HepG2 (cell line): ENCODE data around the gene TULP4. TPM values are rescaled to one million over a fixed set of nuclear protein-coding genes. Genes with fewer than 3 reads are reported as not detected.
A peak's percentile ranks its signal among the peaks of the same experiment; 100 is the strongest.
"Not testable (repeated sequence)": the region's sequence is repeated elsewhere in the genome, so short reads cannot be mapped to it uniquely, and the experiment has no call there.

Experiments
- ATAC-seq: fragments of 200-7000 bp; cut with Tn5 transposase; 3 replicates; pipeline ENCODE4 v1.9.1; 2020; ENCODE audit warnings: mild to moderate bottlenecking, moderate library complexity
- BruUV-seq: library from RNA; stranded (reverse); fragments of 400-500 nt; replicated peaks from 2 replicates; lab custom pipeline; 2021; lab: Mats Ljungman, UMichigan
- CTCF ChIA-PET: fragments of 300-600 bp; formaldehyde crosslinking; extraction: SDS; loops from one replicate; lab custom pipeline; 2021; ENCODE audit warnings: low total read pairs, inconsistent platforms, low intra/inter-chr PET ratio; lab: Yijun Ruan, JAX
- POLR2A ChIA-PET: fragments of 350-600 bp; sonication (Branson Sonifier 250); formaldehyde crosslinking; loops from one replicate; lab custom pipeline; 2020; ENCODE audit warnings: antibody characterized with exemption, inconsistent platforms; lab: Yijun Ruan, JAX
- DNase-seq: peaks from one replicate; pipeline ENCODE4 v3.0.0-alpha.2; 2015; ENCODE audit warnings: low spot score
- FAIRE-seq: peaks from 3 replicates; lab custom pipeline; 2011; peaks lifted over from hg19 to GRCh38; lab: Jason Lieb, UNC
- H2AFZ ChIP-seq: one replicate; pipeline ENCODE4 v1.6.1; 2011; ENCODE audit warnings: low read length, inconsistent platforms
- H3K27ac ChIP-seq: fragments of 300-600 bp; 3 replicates; pipeline ENCODE4 v1.8.0; 2011; ENCODE audit warnings: mixed run types, mild to moderate bottlenecking, mixed read lengths, low read length, inconsistent platforms; ENCODE audit not compliant: insufficient read depth; ENCODE audit errors: extremely low read length
- H3K27me3 ChIP-seq, 2 experiments: fragments of 200-600 bp in 1 of 2; 2 replicates in 1 of 2; 3 replicates in 1 of 2; pipeline versions ENCODE4 v1.6.0 to v1.8.0; 2011; ENCODE audit warnings: low read length in 2 of 2, mild to moderate bottlenecking in 2 of 2, moderate library complexity in 2 of 2, inconsistent platforms in 1 of 2; ENCODE audit not compliant: insufficient read depth in 2 of 2, control insufficient read depth in 1 of 2
- H3K36me3 ChIP-seq, 2 experiments: fragments of 200-600 bp in 1 of 2; replicated peaks in 1 of 2; 2 replicates in 1 of 2; 3 replicates in 1 of 2; pipeline versions ENCODE4 v1.5.1 to v1.8.0; 2011; ENCODE audit warnings: low read length in 2 of 2, inconsistent platforms in 1 of 2; ENCODE audit not compliant: insufficient read depth in 2 of 2, control insufficient read depth in 1 of 2
- H3K4me1 ChIP-seq: 2 replicates; pipeline ENCODE4 v1.5.1; 2012; ENCODE audit warnings: low read length, inconsistent platforms; ENCODE audit not compliant: insufficient read depth
- H3K4me2 ChIP-seq: 2 replicates; pipeline ENCODE4 v1.6.0; 2011; ENCODE audit warnings: low read depth, low read length, inconsistent platforms
- H3K4me3 ChIP-seq, 3 experiments: fragments of 200-600 bp in 1 of 3; sonication (generic), shearing (Covaris generic) in 1 of 3; replicated peaks in 1 of 3; 2 replicates each; pipeline ENCODE4 v1.5.1; 2011 to 2016; ENCODE audit warnings: low read length in 3 of 3, inconsistent platforms in 2 of 3, low read depth in 2 of 3, mild to moderate bottlenecking in 2 of 3, control low read depth in 1 of 3, mixed read lengths in 1 of 3; ENCODE audit not compliant: insufficient read depth in 1 of 3
- H3K79me2 ChIP-seq: one replicate; pipeline ENCODE4 v1.6.1; 2011; ENCODE audit warnings: low read length, inconsistent platforms; ENCODE audit not compliant: insufficient read depth
- H3K9ac ChIP-seq: 2 replicates; pipeline ENCODE4 v1.6.0; 2011; ENCODE audit warnings: mild to moderate bottlenecking, low read depth, low read length, inconsistent platforms; ENCODE audit not compliant: insufficient read depth
- H3K9me3 ChIP-seq: 2 replicates; pipeline ENCODE4 v1.5.1; 2012; ENCODE audit warnings: mild to moderate bottlenecking, low read length
- H4K20me1 ChIP-seq: 2 replicates; pipeline ENCODE4 v1.6.0; 2011; ENCODE audit warnings: inconsistent platforms, mild to moderate bottlenecking, low read length, moderate library complexity; ENCODE audit not compliant: insufficient read depth
- ASH2L ChIP-seq: fragments of 300-600, 200-600 bp; sonication (generic); IDR thresholded peaks from 2 replicates; pipeline ENCODE4 v1.7.0; 2017; ENCODE audit warnings: low read depth, mild to moderate bottlenecking, moderate library complexity, mixed read lengths, low read length; ENCODE audit not compliant: insufficient read length
- BCL6 ChIP-seq: IDR thresholded peaks from 2 replicates; pipeline ENCODE4 v1.6.1; 2016; ENCODE audit warnings: missing genetic modification reagents, missing compliant biosample characterization
- CHD4 ChIP-seq: fragments of 200-600 bp; sonication (generic); IDR thresholded peaks from 2 replicates; pipeline ENCODE4 v1.7.0; 2017; ENCODE audit warnings: mild to moderate bottlenecking, low read length, borderline replicate concordance
- GATA4 ChIP-seq: sonication (generic); IDR thresholded peaks from 2 replicates; pipeline ENCODE4 v1.6.1; 2016; ENCODE audit warnings: antibody characterized with exemption, low read depth, borderline replicate concordance
- HNF4G ChIP-seq, 2 experiments: sonication (generic) in 1 of 2; formaldehyde crosslinking in 1 of 2; IDR thresholded peaks; 2 replicates each; pipeline versions ENCODE4 v1.4.0 to v1.6.1; 2011 to 2020; ENCODE audit warnings: borderline replicate concordance in 2 of 2, low read depth in 2 of 2, mild to moderate bottlenecking in 2 of 2, low read length in 1 of 2, missing genetic modification reagents in 1 of 2, moderate library complexity in 1 of 2
- HOMEZ ChIP-seq: IDR thresholded peaks from 2 replicates; pipeline ENCODE4 v1.6.1; 2016; ENCODE audit warnings: low read depth
- ISL2 ChIP-seq: sonication (generic); formaldehyde crosslinking; IDR thresholded peaks from 2 replicates; pipeline ENCODE4 v1.5.0; 2020; ENCODE audit warnings: missing genetic modification reagents
- LCORL ChIP-seq, 2 experiments: fragments of 450-650 bp in 1 of 2; sonication (generic) in 1 of 2; formaldehyde crosslinking in 1 of 2; IDR thresholded peaks; 2 replicates each; pipeline versions ENCODE4 v1.5.0 to v1.6.1; 2017 to 2020; ENCODE audit warnings: antibody characterized with exemption in 1 of 2, missing genetic modification reagents in 1 of 2
- MEF2D ChIP-seq: sonication (generic); formaldehyde crosslinking; IDR thresholded peaks from 2 replicates; pipeline ENCODE4 v1.5.1; 2020; ENCODE audit warnings: mild to moderate bottlenecking, missing genetic modification reagents
- NCOA2 ChIP-seq: sonication (generic); formaldehyde crosslinking; IDR thresholded peaks from 2 replicates; pipeline ENCODE4 v1.8.0; 2022; ENCODE audit warnings: inconsistent platforms
- NR2F6 ChIP-seq, 2 experiments: IDR thresholded peaks; 2 replicates each; pipeline ENCODE4 v1.6.1; 2016; ENCODE audit warnings: antibody characterized with exemption in 1 of 2, mild to moderate bottlenecking in 1 of 2
- RXRB ChIP-seq: IDR thresholded peaks from 2 replicates; pipeline ENCODE4 v1.6.1; 2016; ENCODE audit warnings: borderline replicate concordance, missing genetic modification reagents, missing compliant biosample characterization
- SOX6 ChIP-seq, 2 experiments: fragments of 450-650 bp in 1 of 2; sonication (generic) in 1 of 2; formaldehyde crosslinking in 1 of 2; IDR thresholded peaks; 2 replicates each; pipeline versions ENCODE4 v1.4.0 to v1.6.1; 2017 to 2020; ENCODE audit warnings: antibody characterized with exemption in 1 of 2, mild to moderate bottlenecking in 1 of 2, missing genetic modification reagents in 1 of 2
- TEAD2 ChIP-seq: sonication (generic); formaldehyde crosslinking; IDR thresholded peaks from 2 replicates; pipeline ENCODE4 v1.9.0; 2021; ENCODE audit warnings: missing genetic modification reagents
- TFE3 ChIP-seq: IDR thresholded peaks from 2 replicates; pipeline ENCODE4 v1.6.1; 2016
- TMF1 ChIP-seq: sonication (generic); formaldehyde crosslinking; IDR thresholded peaks from 2 replicates; pipeline ENCODE4 v1.8.1; 2022; ENCODE audit warnings: low read depth, missing genetic modification reagents
- ZBTB20 ChIP-seq: sonication (generic); formaldehyde crosslinking; IDR thresholded peaks from 2 replicates; pipeline ENCODE4 v1.8.1; 2023; ENCODE audit warnings: missing genetic modification reagents, low read depth, mild to moderate bottlenecking, borderline replicate concordance
- ZBTB7B ChIP-seq: sonication (generic); formaldehyde crosslinking; IDR thresholded peaks from 2 replicates; pipeline ENCODE4 v1.4.0; 2020; ENCODE audit warnings: missing genetic modification reagents
- ZNF546 ChIP-seq: sonication (generic); formaldehyde crosslinking; conservative IDR thresholded peaks from 2 replicates; pipeline ENCODE4 v1.8.1; 2023; ENCODE audit warnings: mild to moderate bottlenecking, missing genetic modification reagents
- WGBS: methylation state at CpG from one replicate; pipeline ENCODE4 v1.1.6; 2017; ENCODE audit warnings: low lambda C conversion rate; 5-methylcytosine and 5-hydroxymethylcytosine counted together
- in situ Hi-C: cut with HindIII; loops from 2 replicates; pipeline ENCODE4 v1.10.0; 2017; ENCODE audit warnings: low pct_unique_long_range_greater_than_20kb; ENCODE audit not compliant: extremely low pct_ligation_motif_present
- intact Hi-C: fragments of 100-400 bp; cut with micrococcal nuclease; formaldehyde crosslinking; loops from one replicate; pipeline ENCODE4 v1.10.0; 2022; ENCODE audit not compliant: unreplicated experiment
- polyA plus RNA-seq, 8 experiments: library from polyadenylated mRNA; depleted of rRNA in 3 of 8; stranded (reverse) in 7 of 8; unstranded in 1 of 8; fragments of >200 nt; fragmentation: Illumina TruSeq in 4 of 8; extraction: Trizol in 4 of 8; gene quantifications; 2 replicates each; pipeline versions ENCODE4 v1.2.1 to v1.2.3, GENCODE V29; 2011 to 2016; ENCODE audit warnings: low read depth in 4 of 8, missing spikeins in 1 of 8, mixed read lengths in 1 of 8; ENCODE audit not compliant: insufficient read depth in 1 of 8
- total RNA-seq, 5 experiments: library from RNA; depleted of rRNA; stranded (reverse); fragments of >200 nt; fragmentation: Illumina TruSeq; extraction: Trizol; gene quantifications; 2 replicates each; pipeline ENCODE4 v1.2.3, GENCODE V29; 2016; ENCODE audit warnings: low read depth in 1 of 5

Gene TULP4
- total and polyA plus RNA-seq, 2 of the 13 experiments (the other 11 are each of a cell fraction or from before 2014, with no cell fraction given), result 21.1 to 122 TPM

GRCh38 chr6:158295976-158296853, 16.1 kb upstream of the TULP4 start:
- in situ Hi-C loops; ATAC-seq; H3K27me3 ChIP-seq; FAIRE-seq; H2AFZ ChIP-seq; H4K20me1 ChIP-seq; CTCF ChIA-PET; H3K4me3 ChIP-seq; POLR2A ChIA-PET; BruUV-seq; intact Hi-C loops; TF ChIP-seq LCORL, SOX6 (IDR thresholded peaks at IDR 0.05): not testable (repeated sequence)
- WGBS, result 67% methylated on average over 11 of the region's 11 CpGs
- H3K4me1 ChIP-seq, result peaks cover 66% of the 10 kb centered on the region
- 0 out of 2 replicates have a peak overlapping the region, but pooled peaks have one; percentile 15 for H3K4me2 ChIP-seq
- peak overlapping the region; percentile 64 for H3K27ac ChIP-seq
- peaks cover 0 to 28% of the 10 kb centered on the region in 2 experiments for H3K36me3 ChIP-seq
- H3K79me2 ChIP-seq, result peaks cover 19% of the 10 kb centered on the region
- peak overlapping the region; percentile 32; the same call in 1 of the 2 replicates for H3K9ac ChIP-seq
- peaks cover 15% of the 10 kb centered on the region for H3K9me3 ChIP-seq
- peak; percentile 47 for DNase-seq
- TF ChIP-seq HOMEZ (CRISPR knock-in tag) (peak; percentile 89; the same call in 1 of the 2 replicates), BCL6 (peak; percentile 57), ZNF546 (CRISPR knock-in tag) (0 out of 2 replicates have a peak, but pooled peaks have one; percentile 35), ASH2L (peak; percentile 71), MEF2D (CRISPR knock-in tag) (0 out of 2 replicates have a peak, but pooled peaks have one; percentile 41), ISL2 (CRISPR knock-in tag) (peak; percentile 64), TFE3 (CRISPR knock-in tag) (peak; percentile 81; the same call in 1 of the 2 replicates), ZBTB20 (CRISPR knock-in tag) (0 out of 2 replicates have a peak, but pooled peaks have one; percentile 24), TEAD2 (0 out of 2 replicates have a peak, but pooled peaks have one; percentile 9), RXRB (CRISPR knock-in tag) (0 out of 2 replicates have a peak, but pooled peaks have one; percentile 32), ZBTB7B (CRISPR knock-in tag) (0 out of 2 replicates have a peak, but pooled peaks have one; percentile 32), HNF4G (IDR thresholded peaks at IDR 0.05; ENCODE audit: borderline replicate concordance, low read depth, low read length) (peak; percentile 66), HNF4G (CRISPR knock-in tag; IDR thresholded peaks at IDR 0.05; ENCODE audit: borderline replicate concordance, low read depth) (0 out of 2 replicates have a peak, but pooled peaks have one; percentile 43), GATA4 (peak; percentile 68; the same call in 1 of the 2 replicates), CHD4 (peak; percentile 51; the same call in 1 of the 2 replicates), TMF1 (CRISPR knock-in tag) (0 out of 2 replicates have a peak, but pooled peaks have one; percentile 32), NCOA2 (peak; percentile 72), LCORL (CRISPR knock-in tag; IDR thresholded peaks at IDR 0.05) (0 out of 2 replicates have a peak, but pooled peaks have one; percentile 15), SOX6 (CRISPR knock-in tag; IDR thresholded peaks at IDR 0.05) (peak; percentile 80), NR2F6 (IDR thresholded peaks at IDR 0.05) (0 out of 2 replicates have a peak, but pooled peaks have one; percentile 35), NR2F6 (CRISPR knock-in tag; IDR thresholded peaks at IDR 0.05) (0 out of 2 replicates have a peak, but pooled peaks have one; percentile 13)
